ENCODE results near the gene TMEM250. TPM values are rescaled to one million over a fixed set of nuclear protein-coding genes. Genes with fewer than 3 reads are reported as not detected.
A peak's percentile ranks its signal among the peaks of the same experiment; 100 is the strongest.

The TMEM250 gene
- total RNA-seq, 1 donor from 2014 or later: 29.8 TPM

DNA sequence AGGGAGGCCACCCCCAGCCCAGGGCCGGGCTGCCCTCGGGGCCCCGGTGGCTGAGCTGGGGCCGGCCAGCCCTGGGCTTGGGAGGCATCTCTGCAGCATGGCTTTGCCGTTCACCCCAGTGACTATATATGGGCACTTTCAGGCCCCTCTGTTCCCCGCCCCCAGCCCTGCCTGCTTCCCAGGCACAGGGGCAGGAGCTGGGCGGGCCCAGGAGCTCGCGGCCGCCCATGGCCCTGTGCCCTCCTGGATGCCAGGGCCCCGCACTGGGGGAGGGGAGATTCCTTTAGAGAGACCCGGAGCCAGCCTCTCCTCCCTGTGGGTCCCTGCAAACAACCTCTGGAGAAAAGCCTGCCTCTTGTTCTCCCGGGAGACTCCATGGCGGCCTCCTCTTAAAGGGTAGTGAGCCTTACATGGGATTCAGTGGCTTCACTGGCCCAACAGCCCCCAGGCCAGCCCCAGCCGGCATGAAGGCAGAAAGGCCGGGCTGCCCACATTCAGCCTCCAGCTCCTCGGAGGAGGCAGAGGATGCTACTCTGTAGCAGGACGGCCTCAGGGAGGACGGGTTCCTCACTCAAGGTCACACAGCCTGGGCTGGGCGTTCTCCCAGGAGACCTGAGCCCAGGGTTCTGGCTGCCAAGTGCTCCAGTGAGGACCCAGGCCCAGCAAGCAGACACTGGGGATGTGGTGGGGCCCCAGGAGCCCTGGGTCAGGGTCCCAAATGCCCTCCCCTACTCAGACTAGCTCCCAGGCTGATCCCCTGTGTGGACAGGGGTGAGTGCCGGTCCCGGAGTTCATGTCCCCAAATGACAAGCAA is 27.7 kb downstream of the TMEM250 start:
- H3K4me2 ChIP-seq (ENCODE audit: low read length): peak overlapping the region; percentile 19
- no peak overlapping the region for H2AFZ ChIP-seq (ENCODE audit: low read depth, low read length)

DNA sequence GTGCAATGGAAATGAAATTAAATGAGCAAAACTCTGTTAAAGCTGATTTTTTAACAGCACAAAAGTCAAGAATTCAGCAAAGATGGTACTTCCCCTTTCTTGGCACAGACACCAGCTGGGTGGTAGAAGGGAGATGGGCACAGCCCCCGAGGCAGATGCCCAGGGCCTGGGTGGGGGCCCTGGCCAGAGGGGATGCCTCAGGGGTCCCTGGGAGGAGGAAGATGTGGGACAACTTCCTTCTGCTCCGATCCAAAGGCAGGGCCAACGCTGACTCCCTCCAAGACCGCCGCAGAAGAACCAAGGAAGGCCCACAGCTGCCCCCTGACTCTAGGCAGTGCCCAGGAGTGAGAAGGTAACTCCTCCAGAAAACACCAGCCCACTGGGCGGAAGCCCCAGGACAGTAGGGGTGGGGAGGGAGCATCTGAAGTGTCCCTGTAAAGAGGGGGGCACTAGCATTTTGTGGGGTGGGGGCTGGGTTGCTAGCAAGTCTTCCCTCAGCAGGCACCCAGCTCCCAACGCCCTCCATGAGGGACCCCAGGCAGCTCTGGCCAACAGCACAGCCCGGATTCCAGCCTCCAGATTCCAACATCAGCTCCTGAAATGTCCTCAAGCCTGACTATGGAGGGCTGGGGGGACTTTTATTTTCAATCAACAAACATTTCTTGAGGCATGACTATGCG is 28.5 kb downstream of the TMEM250 start:
- Mint-ChIP-seq H3K9me3 (ENCODE audit: unreplicated experiment) (no peaks in the 10 kb centered on the region), H3K4me1 (ENCODE audit: low read depth, unreplicated experiment) (peaks cover 20% of the 10 kb centered on the region), H3K36me3 (ENCODE audit: low read depth, unreplicated experiment) (peaks cover 3% of the 10 kb centered on the region), H3K27ac (ENCODE audit: unreplicated experiment) (no peak overlapping the region), H3K4me3 (ENCODE audit: unreplicated experiment) (no peak overlapping the region), H3K27me3 (ENCODE audit: low read depth, unreplicated experiment) (no peaks in the 10 kb centered on the region)
- DNase-seq (ENCODE audit: low read depth): no peak
- no peaks in the 10 kb centered on the region for H3K27me3 ChIP-seq (ENCODE audit: insufficient read depth, low read length)
- no peak for FAIRE-seq
- H4K20me1 ChIP-seq (ENCODE audit: insufficient read depth, low read length): peaks cover 88% of the 10 kb centered on the region
- H3K27ac ChIP-seq (ENCODE audit: low read depth, low read length): no peak overlapping the region
- H2AFZ ChIP-seq (ENCODE audit: low read depth, low read length): no peak overlapping the region
- peaks cover 30% of the 10 kb centered on the region for H3K4me1 ChIP-seq (ENCODE audit: insufficient read depth, low read length)
- H3K4me3 ChIP-seq (ENCODE audit: insufficient read depth, low read depth, low read length): no peak overlapping the region
- H3K9me3 ChIP-seq (ENCODE audit: insufficient read depth, low read depth, low read length): no peaks in the 10 kb centered on the region
- peak overlapping the region; percentile 44 for H3K9ac ChIP-seq (ENCODE audit: low read length)
- H3K79me2 ChIP-seq (ENCODE audit: insufficient read depth, low read length): peaks cover 92% of the 10 kb centered on the region
- H3K36me3 ChIP-seq (ENCODE audit: insufficient read depth, low read length): no peaks in the 10 kb centered on the region
- peak overlapping the region; percentile 19 for H3K4me2 ChIP-seq (ENCODE audit: low read length)
- no peak for TF ChIP-seq EZH2 (IDR thresholded peaks at IDR 0.05; ENCODE audit: insufficient read depth, low read length)
- TF ChIP-seq, protein P1, sequence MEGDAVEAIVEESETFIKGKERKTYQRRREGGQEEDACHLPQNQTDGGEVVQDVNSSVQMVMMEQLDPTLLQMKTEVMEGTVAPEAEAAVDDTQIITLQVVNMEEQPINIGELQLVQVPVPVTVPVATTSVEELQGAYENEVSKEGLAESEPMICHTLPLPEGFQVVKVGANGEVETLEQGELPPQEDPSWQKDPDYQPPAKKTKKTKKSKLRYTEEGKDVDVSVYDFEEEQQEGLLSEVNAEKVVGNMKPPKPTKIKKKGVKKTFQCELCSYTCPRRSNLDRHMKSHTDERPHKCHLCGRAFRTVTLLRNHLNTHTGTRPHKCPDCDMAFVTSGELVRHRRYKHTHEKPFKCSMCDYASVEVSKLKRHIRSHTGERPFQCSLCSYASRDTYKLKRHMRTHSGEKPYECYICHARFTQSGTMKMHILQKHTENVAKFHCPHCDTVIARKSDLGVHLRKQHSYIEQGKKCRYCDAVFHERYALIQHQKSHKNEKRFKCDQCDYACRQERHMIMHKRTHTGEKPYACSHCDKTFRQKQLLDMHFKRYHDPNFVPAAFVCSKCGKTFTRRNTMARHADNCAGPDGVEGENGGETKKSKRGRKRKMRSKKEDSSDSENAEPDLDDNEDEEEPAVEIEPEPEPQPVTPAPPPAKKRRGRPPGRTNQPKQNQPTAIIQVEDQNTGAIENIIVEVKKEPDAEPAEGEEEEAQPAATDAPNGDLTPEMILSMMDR (IDR thresholded peaks at IDR 0.05; ENCODE audit: insufficient read depth, low read depth, low read length): no peak

More for the DNA sequence above, 27.7 kb downstream of the TMEM250 start:
- FAIRE-seq (no peak), DNase-seq (ENCODE audit: low read depth) (no peak)
- peak overlapping the region; percentile 35 for H3K4me3 Mint-ChIP-seq (ENCODE audit: unreplicated experiment)
- TF ChIP-seq, protein P1 (IDR thresholded peaks at IDR 0.05; ENCODE audit: insufficient read depth, low read depth, low read length): no peak
- no peak for TF ChIP-seq EZH2 (IDR thresholded peaks at IDR 0.05; ENCODE audit: insufficient read depth, low read length)
- peaks cover 30% of the 10 kb centered on the region for H3K4me1 ChIP-seq (ENCODE audit: insufficient read depth, low read length)
- H3K27ac ChIP-seq (ENCODE audit: low read depth, low read length): no peak overlapping the region
- no peaks in the 10 kb centered on the region for H3K27me3 ChIP-seq (ENCODE audit: insufficient read depth, low read length)
- no peak overlapping the region for H3K4me3 ChIP-seq (ENCODE audit: insufficient read depth, low read depth, low read length)
- H3K9ac ChIP-seq (ENCODE audit: low read length): peak overlapping the region; percentile 44
- no peaks in the 10 kb centered on the region for H3K36me3 ChIP-seq (ENCODE audit: insufficient read depth, low read length)
- H3K27ac Mint-ChIP-seq (ENCODE audit: unreplicated experiment): peak overlapping the region; percentile 77
- no peaks in the 10 kb centered on the region for H3K9me3 ChIP-seq (ENCODE audit: insufficient read depth, low read depth, low read length)
- H4K20me1 ChIP-seq (ENCODE audit: insufficient read depth, low read length): peaks cover 82% of the 10 kb centered on the region
- peaks cover 3% of the 10 kb centered on the region for H3K36me3 Mint-ChIP-seq (ENCODE audit: low read depth, unreplicated experiment)
- no peaks in the 10 kb centered on the region for H3K27me3 Mint-ChIP-seq (ENCODE audit: low read depth, unreplicated experiment)
- peaks cover 20% of the 10 kb centered on the region for H3K4me1 Mint-ChIP-seq (ENCODE audit: low read depth, unreplicated experiment)
- peaks cover 88% of the 10 kb centered on the region for H3K79me2 ChIP-seq (ENCODE audit: insufficient read depth, low read length)
- H3K9me3 Mint-ChIP-seq (ENCODE audit: unreplicated experiment): no peaks in the 10 kb centered on the region

Measured in astrocyte (in vitro differentiated cells and primary cell).